COLO668 (cell line): ENCODE data around the gene SUPT6H.
"Not testable (repeated sequence)": the region's sequence is repeated elsewhere in the genome, so short reads cannot be mapped to it uniquely, and the experiment has no call there.

Experiments used
- DNase-seq: peaks from one replicate; lab custom pipeline; 2025; ENCODE audit not compliant: unreplicated experiment; lab: John Stamatoyannopoulos, UW

SUPT6H gene

DNA sequence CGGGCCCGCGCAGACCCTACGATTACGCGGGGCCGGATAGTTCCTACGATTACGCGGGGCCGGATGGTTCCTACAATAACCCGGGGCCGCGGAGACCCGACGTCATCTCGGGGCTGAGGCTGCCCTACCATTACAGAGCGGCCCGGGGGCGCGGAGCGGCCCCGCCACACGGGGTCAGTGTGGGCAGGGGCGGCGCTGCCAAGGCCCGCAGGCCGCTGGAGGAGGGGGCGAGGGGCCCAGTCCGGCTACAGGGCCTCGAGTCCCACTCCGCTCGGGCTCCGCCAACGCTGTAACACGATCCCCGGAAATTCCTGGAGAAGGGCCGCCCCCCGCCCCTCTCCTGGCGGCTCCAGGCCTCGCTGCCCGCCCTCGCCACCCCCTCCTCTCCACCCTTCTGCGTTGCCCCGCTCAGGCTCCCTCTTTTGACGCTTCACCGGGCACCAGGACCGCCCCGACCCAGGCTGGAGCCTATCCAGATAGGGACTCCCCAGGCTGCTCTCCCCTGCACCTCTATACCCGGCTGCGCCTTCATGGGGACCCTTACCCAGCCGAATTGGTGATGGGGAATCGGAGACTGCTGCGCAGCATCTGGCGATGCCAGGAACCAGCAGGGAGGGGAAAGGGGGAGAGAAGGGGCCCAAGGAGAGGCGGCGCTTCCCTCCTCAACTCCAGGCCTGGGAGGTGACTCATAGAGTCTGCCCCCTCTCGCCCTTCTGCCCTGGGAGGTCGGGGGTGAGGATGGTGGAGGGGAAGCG is 55.8 kb downstream of the SUPT6H start, which contains the start of gene RAB34:
Gene RAB34 (minus strand): TSS at position 291 of the 755 bp plus-strand sequence. CDS start 602 bp downstream, outside the sequence.
- DNase-seq: peak; percentile 45

DNA sequence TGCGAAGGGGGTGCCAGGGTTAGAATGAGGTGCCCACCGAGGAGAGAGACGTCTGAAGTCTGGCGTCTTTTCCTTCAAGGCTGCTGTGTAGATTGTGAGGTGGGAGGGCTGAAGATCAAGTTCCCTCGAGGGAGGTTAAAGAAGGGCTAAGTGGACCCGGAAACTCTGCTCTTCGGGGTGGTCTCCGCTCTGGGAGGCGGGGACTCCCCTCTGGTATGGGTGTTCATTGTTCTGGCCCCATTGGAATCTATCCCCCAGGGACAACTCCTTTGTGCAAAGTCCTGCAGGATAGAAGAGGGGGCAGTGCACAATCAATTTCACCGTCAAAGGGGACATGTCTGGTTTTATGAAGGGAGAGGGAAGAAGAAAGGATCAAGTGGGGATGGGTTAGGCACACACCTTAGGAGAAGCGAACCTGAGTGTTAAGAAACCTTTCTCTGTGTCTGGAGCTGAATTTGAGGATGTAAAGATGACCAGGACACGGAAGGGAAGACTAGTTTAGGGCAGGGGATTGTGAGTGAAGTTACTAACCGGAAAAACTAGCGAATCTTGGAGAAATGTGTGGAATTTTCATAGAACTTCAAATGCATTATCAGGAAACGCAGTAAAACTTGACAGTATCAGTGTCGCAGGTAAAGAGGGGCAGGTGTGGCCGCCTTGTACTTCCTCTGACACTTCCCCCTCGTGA is 56.5 kb downstream of the SUPT6H start:
- no peak for DNase-seq

DNA sequence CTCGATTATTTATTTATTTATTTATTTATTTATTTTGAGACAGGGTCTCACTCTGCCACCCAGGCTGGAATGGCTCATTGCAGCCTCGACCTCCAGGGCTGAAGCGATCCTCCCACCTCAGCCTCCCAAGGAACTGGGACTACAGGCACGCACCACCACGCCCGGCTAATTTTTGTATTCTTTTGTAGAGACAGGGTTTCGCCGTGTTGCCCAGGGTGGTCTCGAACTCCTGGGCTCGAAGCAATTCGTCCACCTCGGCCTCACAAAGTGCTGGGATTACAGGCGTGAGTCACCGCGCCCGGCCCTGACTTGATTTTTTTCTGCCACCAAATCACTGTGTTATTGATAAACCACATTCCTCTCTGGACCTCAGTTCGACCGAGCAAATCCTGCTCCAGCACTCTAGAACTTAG is 57.0 kb downstream of the SUPT6H start:
- DNase-seq: no peak

DNA sequence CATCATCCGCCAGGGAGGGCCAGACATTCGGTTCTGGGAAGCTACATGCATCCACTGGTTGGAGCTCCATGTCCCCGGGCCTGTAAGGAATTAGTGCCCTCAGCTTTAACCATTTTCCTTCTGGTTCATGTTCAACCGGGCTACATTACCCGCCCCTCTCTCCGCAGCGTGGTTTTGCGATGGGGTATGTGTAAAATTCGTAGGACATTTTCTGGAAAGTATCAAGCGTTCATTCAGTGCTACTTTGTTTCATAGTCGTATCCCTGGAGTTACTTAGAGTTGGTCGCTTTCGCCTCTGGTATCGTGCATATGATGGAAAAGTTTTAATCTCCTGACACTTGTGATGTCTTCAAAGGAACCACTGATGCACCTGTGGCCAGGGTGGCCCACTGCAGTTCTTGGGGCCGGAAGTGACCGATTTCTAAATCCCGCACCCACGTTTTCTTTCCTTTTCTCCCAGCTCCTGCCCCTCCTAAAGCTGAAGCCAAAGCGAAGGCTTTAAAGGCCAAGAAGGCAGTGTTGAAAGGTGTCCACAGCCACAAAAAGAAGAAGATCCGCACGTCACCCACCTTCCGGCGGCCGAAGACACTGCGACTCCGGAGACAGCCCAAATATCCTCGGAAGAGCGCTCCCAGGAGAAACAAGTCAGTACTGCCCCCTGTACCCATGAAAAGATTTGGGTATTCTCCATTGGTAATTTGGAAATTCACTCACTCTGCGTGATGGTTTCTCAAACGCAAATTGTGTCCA is 58.4 kb downstream of the SUPT6H start:
- DNase-seq: peak; percentile 17

DNA sequence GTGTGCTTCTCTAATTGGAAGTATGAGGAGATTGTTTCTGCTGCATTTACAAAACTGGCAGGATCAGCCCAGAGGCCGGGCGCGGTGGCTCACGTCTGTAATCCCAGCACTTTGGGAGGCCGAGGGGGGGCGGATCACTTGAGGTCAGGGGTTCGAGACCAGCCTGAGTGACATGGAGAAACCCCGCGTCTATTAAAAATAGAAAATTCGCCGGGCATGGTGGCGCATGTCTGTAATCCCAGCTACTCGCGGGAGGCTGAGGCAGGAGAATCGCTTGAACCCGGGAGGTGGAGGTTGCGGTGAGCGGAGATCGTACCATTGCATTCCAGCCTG is 59.0 kb downstream of the SUPT6H start:
- DNase-seq: not testable (repeated sequence)

DNA sequence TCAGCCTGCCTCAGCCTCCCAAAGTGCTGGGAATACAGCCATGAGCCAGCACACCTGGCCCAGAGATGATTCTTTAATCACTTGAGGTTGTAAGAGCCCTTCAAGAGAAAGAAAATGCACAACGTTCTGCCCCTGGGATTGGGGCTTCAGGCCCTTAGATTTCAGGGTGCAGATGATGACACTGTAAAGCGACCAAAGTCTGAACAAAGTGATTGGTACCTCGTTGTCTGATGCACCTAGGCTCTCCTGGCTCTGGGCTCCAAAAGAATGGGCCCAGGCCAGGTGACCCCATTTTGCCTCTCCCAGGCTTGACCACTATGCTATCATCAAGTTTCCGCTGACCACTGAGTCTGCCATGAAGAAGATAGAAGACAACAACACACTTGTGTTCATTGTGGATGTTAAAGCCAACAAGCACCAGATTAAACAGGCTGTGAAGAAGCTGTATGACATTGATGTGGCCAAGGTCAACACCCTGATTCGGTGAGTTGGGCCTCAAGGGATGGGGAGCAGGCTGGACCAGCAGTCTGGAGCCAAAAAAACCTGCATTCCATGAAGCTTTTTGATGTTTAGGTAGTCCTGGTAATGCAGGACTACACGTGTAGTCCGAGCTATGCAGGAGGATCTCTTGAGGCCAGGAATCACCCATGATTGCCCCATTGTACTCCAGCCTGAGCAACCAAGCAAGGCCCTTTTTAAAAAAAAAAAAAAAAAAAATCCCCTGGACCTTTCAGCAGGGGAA is 60.6 kb downstream of the SUPT6H start:
- no peak for DNase-seq

DNA sequence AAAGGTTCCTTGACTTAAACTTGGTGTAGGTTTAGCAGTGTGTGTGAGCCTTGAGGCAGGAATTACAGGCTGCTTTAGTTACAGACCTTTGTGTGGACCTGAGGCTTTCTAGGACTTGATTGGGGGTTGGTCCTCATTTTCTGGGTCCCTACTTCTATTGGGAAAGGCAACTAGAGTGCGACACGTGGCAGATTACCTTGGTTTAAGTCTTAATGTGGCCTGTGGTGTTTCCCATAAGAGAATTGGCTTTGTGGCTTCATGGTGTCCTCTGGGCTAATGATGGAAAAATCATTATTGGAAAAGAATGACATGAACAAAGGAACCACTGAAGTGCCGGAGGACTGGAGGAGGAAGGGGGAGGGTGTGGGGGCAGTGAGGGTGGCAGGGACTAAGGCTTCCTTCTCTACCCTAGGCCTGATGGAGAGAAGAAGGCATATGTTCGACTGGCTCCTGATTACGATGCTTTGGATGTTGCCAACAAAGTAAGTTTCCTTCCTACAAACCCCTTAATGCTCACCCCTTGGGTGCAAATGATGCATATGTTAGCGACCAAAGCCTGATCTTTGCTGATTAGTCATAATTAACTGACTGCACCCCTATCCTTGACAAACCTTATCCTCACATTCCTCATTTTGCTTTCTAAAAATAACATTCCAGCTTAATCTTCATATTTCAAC is 61.3 kb downstream of the SUPT6H start:
- DNase-seq: no peak

DNA sequence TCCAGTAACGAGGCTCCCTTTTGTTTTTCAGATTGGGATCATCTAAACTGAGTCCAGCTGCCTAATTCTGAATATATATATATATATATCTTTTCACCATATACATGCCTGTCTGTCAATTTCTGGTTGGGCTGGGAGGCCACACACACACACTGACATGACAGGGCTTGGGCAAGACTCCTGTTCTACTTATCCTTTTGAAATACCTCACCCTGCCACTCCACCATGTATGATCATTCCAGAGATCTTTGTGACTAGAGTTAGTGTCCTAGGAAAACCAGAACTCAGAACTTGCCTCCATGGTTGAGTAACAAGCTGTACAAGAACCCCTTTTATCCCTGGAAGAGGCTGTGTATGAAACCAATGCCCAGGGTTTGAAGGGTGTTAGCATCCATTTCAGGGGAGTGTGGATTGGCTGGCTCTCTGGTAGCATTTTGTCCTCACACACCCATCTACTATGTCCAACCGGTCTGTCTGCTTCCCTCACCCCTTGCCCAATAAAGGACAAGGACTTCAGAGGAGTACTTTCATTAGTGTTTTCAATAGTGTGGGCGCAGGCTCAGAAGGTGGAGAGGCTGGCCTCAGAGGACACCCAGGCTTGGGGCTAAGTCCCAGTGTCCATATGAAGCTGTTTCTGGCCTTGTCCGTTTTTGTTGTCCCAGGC is 62.0 kb downstream of the SUPT6H start:
- not testable (repeated sequence) for DNase-seq

DNA sequence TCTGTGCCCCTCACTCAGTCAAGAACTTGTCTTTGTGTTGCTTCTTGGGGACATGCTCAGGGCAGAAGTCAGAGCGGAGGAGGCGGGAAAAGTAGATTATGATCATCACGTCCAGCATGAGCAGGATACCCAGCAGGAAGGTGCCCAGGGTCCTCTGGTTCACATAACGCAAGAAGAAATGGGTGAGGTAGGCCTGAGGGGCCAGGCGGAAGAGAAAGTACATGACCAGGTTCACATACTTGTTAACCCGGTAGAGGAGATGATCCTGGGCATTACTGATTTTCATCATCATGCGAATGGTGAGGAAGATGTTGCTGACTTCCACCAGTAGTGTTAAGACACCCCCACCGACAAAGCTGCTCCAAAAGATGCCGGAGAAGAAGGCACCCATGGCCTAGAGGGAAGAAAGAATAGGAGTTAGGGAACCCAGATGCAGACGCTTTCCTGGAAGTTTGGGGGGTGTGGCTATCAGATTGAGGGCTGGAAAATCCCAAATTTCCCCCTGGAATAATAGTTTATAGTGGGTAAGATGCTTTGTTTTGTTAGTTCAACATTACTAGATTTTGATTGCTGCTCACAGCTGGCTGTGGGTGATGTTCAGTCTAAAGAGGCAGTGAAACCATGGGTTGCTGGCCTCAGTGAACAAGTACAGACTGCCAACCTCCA is 62.6 kb downstream of the SUPT6H start:
- no peak for DNase-seq

DNA sequence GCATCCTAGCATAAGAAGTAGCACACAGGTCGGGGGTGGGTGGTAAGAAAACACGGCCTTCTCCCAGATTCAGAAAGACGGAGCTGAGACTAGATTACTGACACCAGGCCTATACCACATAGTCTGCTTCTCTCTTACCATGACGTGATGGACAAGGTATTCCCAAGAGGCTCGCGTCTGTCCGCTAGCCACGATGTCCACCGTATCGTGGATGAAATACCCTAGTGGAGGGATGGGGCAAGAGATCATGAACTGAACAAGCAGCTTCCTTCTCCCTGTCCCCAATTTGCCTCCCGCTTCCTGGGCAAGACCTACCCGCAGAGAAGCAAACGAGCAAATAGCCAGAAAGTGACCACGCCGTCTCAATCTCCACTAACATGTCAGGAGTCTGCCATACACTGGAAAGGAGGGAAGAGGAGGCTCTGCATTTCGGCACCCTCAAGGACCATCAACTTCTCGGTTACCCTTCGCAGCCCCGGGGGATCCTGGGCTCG is 63.2 kb downstream of the SUPT6H start:
- peak; percentile 43 for DNase-seq

DNA sequence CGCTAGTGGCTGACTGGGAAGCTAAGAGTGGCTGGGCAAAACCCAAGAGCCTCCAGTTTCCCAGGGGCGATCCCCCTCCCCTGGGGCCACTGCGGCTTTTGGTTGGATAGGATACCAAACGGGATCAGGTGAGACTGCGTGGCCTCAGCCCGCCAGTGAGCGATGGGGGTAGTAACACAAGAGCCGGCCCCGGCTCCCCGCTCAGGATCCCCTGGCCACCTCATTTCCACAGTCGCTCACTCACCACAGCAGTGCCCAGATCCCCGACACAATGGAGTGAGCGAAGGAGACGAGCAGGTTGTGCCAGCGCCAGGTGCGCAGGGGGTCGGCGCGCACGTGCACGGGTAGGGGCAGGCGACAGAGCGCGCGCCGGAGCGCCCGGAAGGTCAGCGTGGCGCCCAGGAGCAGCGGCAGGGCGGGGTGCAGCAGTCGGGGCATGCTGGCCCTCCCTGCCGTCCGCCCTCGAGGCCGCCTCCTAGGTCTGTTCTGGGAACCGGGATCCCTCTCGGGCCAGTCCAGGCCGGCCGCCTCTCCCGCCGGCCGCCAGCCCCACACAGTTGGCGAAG is 63.7 kb downstream of the SUPT6H start:
- peak; percentile 84 for DNase-seq

DNA sequence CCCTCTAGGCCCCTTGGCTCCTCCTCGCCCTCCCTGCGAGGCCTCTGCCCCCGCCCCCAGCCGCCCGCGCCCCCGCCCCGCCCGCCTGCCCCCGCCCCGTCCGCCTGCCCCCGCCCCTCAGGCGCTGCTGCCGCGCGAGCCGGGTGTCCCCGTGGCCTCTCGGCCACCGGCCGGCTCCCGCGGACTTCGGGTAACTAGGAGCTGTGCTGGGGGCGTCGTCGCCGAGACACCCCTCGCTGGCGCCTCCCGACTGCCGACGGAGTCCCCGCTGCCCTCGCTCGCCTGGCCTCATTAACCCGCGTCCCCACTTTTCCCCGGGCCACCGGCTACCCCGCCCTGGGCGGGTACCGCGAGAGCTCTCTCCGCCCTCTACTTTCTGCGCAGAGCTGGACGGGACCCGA is 64.2 kb downstream of the SUPT6H start, which contains the start of gene TLCD1:
Gene TLCD1 (minus strand): TSS at position 8 of the 401 bp plus-strand sequence. CDS start 136 bp downstream, outside the sequence.
- peak; percentile 77 for DNase-seq

DNA sequence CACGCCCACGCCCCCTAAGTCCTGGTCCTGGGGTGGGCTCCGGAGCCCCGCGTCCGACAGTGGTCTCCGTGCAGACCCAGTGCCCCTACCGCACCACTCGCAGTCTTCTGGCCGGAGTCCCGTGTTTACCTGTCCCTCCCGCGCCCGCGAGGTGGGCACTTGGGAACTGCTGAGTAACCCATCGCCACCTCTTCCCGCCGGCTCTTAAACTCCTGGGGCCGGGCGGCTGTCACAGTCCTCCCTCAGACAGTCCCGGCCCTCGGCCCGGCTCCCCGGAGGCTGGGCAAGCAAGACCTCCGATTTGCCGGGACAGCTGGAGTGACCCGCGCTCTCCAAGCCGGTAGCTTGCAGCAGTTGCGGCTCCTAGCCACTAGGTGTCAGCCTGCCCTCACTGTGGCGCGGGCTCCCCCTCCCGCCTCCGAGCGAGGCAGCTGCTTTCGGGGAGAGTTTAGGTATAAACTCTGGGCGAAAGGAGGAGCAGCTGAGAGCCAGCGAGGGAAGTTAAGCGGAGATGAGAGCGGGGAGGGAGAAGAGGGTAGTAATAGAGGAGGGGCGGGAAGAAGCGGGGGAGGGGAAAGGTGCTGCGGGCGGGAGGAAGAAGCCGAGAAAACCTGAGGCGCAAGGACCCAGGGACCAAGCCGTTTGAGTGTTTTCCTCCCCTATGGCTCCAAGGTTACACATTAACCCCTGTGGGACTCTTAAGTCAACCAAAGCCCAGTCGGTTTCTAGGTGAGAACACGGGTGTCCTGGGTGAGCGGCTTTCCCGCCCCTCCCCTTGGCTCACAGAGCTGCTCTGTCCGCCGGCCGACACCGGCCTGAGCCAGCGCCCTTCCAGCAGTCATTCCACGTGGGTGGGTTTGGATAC is 64.9 kb downstream of the SUPT6H start:
- peak; percentile 87 for DNase-seq

DNA sequence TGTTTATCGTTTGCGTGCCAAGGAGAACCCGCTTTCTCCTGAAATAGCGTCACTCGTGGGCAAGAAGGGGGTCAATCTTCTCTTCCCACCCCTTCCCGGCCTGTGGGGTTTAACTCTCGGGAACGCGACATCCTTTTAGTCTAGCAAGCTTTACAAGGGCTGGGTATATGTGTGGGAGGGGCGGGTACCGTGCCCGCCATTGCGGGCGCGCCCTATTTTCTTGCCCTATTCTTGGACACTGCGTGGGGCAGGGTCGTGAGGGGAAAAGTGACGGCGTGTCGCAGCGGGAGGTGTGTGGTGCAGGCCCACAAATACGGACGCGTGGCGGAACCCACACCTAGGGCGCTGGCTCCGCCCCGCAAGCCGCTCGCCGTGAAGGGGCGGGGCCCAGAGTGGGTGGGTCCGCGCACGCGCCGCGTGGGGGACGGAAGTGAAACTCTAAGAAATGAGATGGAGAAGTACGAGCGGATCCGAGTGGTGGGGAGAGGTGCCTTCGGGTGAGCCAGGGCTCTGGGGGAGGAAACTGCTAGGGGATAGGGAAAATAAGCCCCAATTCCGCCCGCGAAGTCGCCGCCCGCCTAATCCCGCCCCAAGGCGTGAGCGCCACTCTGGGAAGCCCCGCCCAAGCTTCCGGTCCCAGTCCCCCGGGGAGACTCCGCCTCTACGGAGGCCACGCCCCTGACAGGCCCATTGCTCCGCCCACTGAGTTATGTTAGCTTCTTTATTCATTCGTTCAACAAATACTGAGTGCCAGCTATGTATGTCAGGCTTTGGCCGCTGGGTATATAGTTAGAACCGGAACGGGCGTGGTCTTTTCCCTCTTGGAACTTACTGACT is 66.6 kb downstream of the SUPT6H start, which contains the start of gene NEK8:
Gene NEK8 (plus strand): TSS at position 425 of the 837 bp plus-strand sequence. CDS start 26 bp downstream, at position 451.
- peak; percentile 86 for DNase-seq

DNA sequence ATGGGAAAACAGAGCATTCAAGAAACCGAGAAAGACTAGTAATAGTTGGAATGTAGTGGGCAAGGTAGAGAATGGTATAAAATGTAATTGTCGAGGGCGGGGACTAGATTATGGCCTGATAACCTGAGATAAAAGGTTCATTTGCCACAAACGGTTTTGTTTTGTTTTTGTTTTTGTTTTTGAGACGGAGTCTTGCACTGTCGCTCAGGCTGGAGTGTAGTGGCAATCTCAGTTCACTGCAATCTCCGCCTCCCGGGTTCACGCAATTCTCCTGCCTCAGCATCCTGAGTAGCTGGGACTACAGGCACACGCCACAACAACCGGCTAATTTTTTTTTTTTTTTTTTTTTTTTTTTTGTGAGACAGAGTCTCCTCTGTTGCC is 67.9 kb downstream of the SUPT6H start:
- no peak for DNase-seq

DNA sequence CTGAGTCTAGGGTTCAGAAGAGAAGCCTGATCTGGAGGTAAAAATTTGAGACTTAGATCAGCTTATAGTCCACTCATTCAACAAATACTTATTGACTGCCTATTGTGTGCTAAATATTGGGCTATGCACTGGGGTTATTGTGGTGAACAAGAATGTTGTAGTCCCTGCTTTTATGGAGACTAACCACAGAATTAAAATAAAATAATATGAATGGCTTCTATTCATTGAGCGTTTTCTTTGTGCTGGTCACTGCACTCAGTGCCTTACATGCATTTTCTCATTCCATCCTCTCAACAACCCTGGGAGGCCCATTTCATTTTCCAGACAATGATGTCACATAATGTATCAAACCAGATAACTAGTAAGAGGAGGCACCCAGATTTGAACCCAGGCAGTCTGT is 71.3 kb downstream of the SUPT6H start:
- DNase-seq: no peak

DNA sequence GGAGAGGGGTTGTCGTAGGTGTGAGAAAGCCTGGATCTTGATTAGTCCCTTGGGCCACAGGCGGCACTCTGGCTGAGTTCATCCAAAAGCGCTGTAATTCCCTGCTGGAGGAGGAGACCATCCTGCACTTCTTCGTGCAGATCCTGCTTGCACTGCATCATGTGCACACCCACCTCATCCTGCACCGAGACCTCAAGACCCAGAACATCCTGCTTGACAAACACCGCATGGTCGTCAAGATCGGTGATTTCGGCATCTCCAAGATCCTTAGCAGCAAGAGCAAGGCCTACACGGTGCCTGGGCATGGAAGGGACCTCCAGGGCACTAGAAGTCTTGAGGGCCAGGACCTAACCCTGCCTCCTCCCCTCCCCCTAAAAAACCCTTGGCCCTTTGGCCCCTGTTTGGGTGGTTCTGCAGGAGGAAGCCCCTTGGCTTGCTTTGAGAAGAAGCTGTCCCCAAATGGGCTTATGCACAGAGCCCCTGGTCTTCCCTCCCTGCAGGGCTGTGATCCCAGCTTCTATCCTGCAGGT is 72.8 kb downstream of the SUPT6H start:
- DNase-seq: no peak
